Measurements from ENCODE around the gene PRPSAP1.

- TF ChIP-seq CTCF (IDR thresholded peaks at IDR 0.05) = no peak
- no peak for TF ChIP-seq POLR2A (IDR thresholded peaks at IDR 0.05)
Observed at GRCh38 chr17:76345377-76345974, 8.2 kb downstream of the PRPSAP1 start.
